IPS-20b (cell line): ENCODE results near the gene MYL6.

Source experiments
- H3K27ac ChIP-seq: one replicate; pipeline ENCODE4 v1.5.1; 2013; ENCODE audit warnings: low read length
- H3K27me3 ChIP-seq: 2 replicates; pipeline ENCODE4 v1.6.1; 2013; ENCODE audit warnings: mild to moderate bottlenecking, low read length, inconsistent platforms; ENCODE audit not compliant: insufficient read depth
- H3K36me3 ChIP-seq: 2 replicates; pipeline ENCODE4 v1.6.1; 2013; ENCODE audit warnings: low read depth, mild to moderate bottlenecking, inconsistent platforms, low read length, moderate library complexity; ENCODE audit not compliant: insufficient read depth
- H3K4me1 ChIP-seq: 2 replicates; pipeline ENCODE4 v1.6.1; 2013; ENCODE audit warnings: mild to moderate bottlenecking, control low read depth, inconsistent platforms, low read length, moderate library complexity; ENCODE audit not compliant: insufficient read depth
- H3K4me3 ChIP-seq: 2 replicates; pipeline ENCODE4 v1.5.1; 2013; ENCODE audit warnings: mild to moderate bottlenecking, low read length, inconsistent platforms
- H3K9ac ChIP-seq: 2 replicates; pipeline ENCODE4 v1.6.1; 2013; ENCODE audit warnings: low read depth, mild to moderate bottlenecking, inconsistent platforms, low read length, moderate library complexity
- H3K9me3 ChIP-seq: 2 replicates; pipeline ENCODE4 v1.6.1; 2013; ENCODE audit warnings: mild to moderate bottlenecking, low read depth, low read length, inconsistent platforms; ENCODE audit not compliant: insufficient read depth

Gene MYL6

GRCh38 chr12:56120158-56120846 is 37.9 kb upstream of the MYL6 start:
- Histone ChIP-seq H3K4me3 (no peak overlapping the region), H3K27me3 (no peaks in the 10 kb centered on the region), H3K9me3 (no peaks in the 10 kb centered on the region), H3K36me3 (peaks cover 26% of the 10 kb centered on the region), H3K9ac (no peak overlapping the region), H3K27ac (no peak overlapping the region), H3K4me1 (peaks cover 10% of the 10 kb centered on the region; the same call in 1 of the 2 replicates)

GRCh38 chr12:56121204-56121870 is 36.8 kb upstream of the MYL6 start:
- Histone ChIP-seq H3K36me3 (peaks cover 26% of the 10 kb centered on the region), H3K27me3 (no peaks in the 10 kb centered on the region), H3K4me3 (no peak overlapping the region), H3K4me1 (peaks cover 12% of the 10 kb centered on the region; the same call in 1 of the 2 replicates), H3K9ac (no peak overlapping the region), H3K27ac (no peak overlapping the region), H3K9me3 (no peaks in the 10 kb centered on the region)

GRCh38 chr12:56122637-56123036 is 35.5 kb upstream of the MYL6 start:
- H3K9ac ChIP-seq: no peak overlapping the region
- H3K27ac ChIP-seq: no peak overlapping the region
- H3K9me3 ChIP-seq: no peaks in the 10 kb centered on the region
- H3K4me3 ChIP-seq: no peak overlapping the region
- H3K36me3 ChIP-seq: peaks cover 16% of the 10 kb centered on the region
- H3K27me3 ChIP-seq: no peaks in the 10 kb centered on the region
- peaks cover 23% of the 10 kb centered on the region; the same call in 1 of the 2 replicates for H3K4me1 ChIP-seq

GRCh38 chr12:56124133-56124532 is 34.0 kb upstream of the MYL6 start:
- no peak overlapping the region for H3K9ac ChIP-seq
- no peaks in the 10 kb centered on the region for H3K27me3 ChIP-seq
- no peak overlapping the region for H3K4me3 ChIP-seq
- H3K27ac ChIP-seq: no peak overlapping the region
- peaks cover 14% of the 10 kb centered on the region for H3K36me3 ChIP-seq
- H3K4me1 ChIP-seq: peaks cover 19% of the 10 kb centered on the region; the same call in 1 of the 2 replicates
- no peaks in the 10 kb centered on the region for H3K9me3 ChIP-seq

GRCh38 chr12:56126732-56127239 is 31.4 kb upstream of the MYL6 start:
- H3K36me3 ChIP-seq: peaks cover 18% of the 10 kb centered on the region
- peaks cover 13% of the 10 kb centered on the region; the same call in 1 of the 2 replicates for H3K4me1 ChIP-seq
- peak overlapping the region; percentile 63 for H3K4me3 ChIP-seq
- no peaks in the 10 kb centered on the region for H3K27me3 ChIP-seq
- no peak overlapping the region for H3K27ac ChIP-seq
- H3K9me3 ChIP-seq: no peaks in the 10 kb centered on the region
- peak overlapping the region; percentile 74; the same call in 1 of the 2 replicates for H3K9ac ChIP-seq

GRCh38 chr12:56127485-56127887 is 30.7 kb upstream of the MYL6 start:
- Histone ChIP-seq H3K4me1 (peaks cover 13% of the 10 kb centered on the region; the same call in 1 of the 2 replicates), H3K27me3 (no peaks in the 10 kb centered on the region), H3K36me3 (peaks cover 25% of the 10 kb centered on the region), H3K9me3 (no peaks in the 10 kb centered on the region), H3K27ac (no peak overlapping the region), H3K4me3 (peak overlapping the region; percentile 63), H3K9ac (peak overlapping the region; percentile 74; the same call in 1 of the 2 replicates)

GRCh38 chr12:56127888-56128669 is 30.1 kb upstream of the MYL6 start, which contains the start of gene ESYT1:
ESYT1 (plus strand) TSS chr12:56128267; CDS start chr12:56128320, 53 bp downstream.
- peak within 1 kb of the TSS; percentile 93 for H3K9ac ChIP-seq
- peak within 1 kb of the TSS; percentile 86 for H3K4me3 ChIP-seq
- H3K9me3 ChIP-seq: no peaks in the 10 kb centered on the region
- H3K27ac ChIP-seq: no peak within 1 kb of the TSS
- no peaks in the 10 kb centered on the region for H3K27me3 ChIP-seq
- H3K36me3 ChIP-seq: peaks cover 29% of the 10 kb centered on the region
- H3K4me1 ChIP-seq: peaks cover 13% of the 10 kb centered on the region; the same call in 1 of the 2 replicates

GRCh38 chr12:56128670-56129205 is 29.4 kb upstream of the MYL6 start:
- H3K4me3 ChIP-seq: peak overlapping the region; percentile 86
- H3K27ac ChIP-seq: no peak overlapping the region
- H3K4me1 ChIP-seq: peaks cover 13% of the 10 kb centered on the region; the same call in 1 of the 2 replicates
- no peaks in the 10 kb centered on the region for H3K9me3 ChIP-seq
- H3K36me3 ChIP-seq: peaks cover 35% of the 10 kb centered on the region
- H3K27me3 ChIP-seq: no peaks in the 10 kb centered on the region
- H3K9ac ChIP-seq: peak overlapping the region; percentile 93

GRCh38 chr12:56129206-56129941 is 28.8 kb upstream of the MYL6 start:
- no peak overlapping the region for H3K27ac ChIP-seq

GRCh38 chr12:56129942-56130495 is 28.1 kb upstream of the MYL6 start:
- Histone ChIP-seq H3K9me3 (no peaks in the 10 kb centered on the region), H3K4me3 (peak overlapping the region; percentile 86; the same call in 1 of the 2 replicates), H3K27me3 (no peaks in the 10 kb centered on the region), H3K9ac (peak overlapping the region; percentile 93; the same call in 1 of the 2 replicates), H3K4me1 (peaks cover 13% of the 10 kb centered on the region; the same call in 1 of the 2 replicates), H3K36me3 (peaks cover 48% of the 10 kb centered on the region), H3K27ac (no peak overlapping the region)

More at GRCh38 chr12:56129206-56129941, 28.8 kb upstream of the MYL6 start:
- Histone ChIP-seq H3K4me3 (peak overlapping the region; percentile 86), H3K36me3 (peaks cover 42% of the 10 kb centered on the region), H3K9ac (peak overlapping the region; percentile 93), H3K27me3 (no peaks in the 10 kb centered on the region), H3K4me1 (peaks cover 13% of the 10 kb centered on the region; the same call in 1 of the 2 replicates), H3K9me3 (no peaks in the 10 kb centered on the region)
